LNCAP (cell line): Measurements from ENCODE around the gene KIRREL3.

ENCODE experiments used
- TF ChIP-seq, protein P1 (sequence below): fragments of 450-650 bp; IDR thresholded peaks from 2 replicates; pipeline ENCODE4 v1.5.1; 2017; ENCODE audit warnings: mild to moderate bottlenecking

The KIRREL3 gene

DNA sequence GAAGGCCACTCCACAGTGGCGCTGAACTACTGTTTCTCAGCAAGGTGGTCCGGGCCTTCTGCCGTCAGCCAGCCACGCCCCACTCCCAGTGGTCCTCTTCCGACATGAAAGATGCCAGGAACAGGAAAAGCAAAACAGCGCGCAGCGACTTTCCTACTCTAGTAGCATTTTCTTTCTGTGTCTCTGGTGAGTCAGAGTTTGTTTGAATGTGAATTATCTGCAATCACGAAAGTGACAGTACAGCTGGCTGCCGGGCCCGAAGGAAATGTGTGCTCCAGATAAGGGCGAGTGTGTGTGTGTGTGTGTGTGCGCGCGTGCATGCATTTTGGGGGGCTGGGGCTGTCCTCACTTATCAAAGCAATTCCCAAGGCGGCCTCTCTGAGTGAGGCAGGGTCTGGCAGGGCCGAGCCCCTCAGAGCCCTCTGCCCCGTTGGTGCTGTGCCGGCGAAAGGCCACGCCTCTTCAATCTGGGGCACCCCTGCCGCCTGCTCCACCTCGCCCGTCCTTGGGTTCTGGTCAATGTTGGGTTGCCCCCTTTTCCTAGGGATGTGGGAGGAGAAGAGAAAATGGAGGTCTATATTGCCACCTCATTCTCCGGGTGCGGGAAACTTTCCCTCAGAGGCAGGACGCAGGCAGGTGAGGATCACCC, 288.5 kb downstream of the KIRREL3 start:
- TF ChIP-seq, protein P1, sequence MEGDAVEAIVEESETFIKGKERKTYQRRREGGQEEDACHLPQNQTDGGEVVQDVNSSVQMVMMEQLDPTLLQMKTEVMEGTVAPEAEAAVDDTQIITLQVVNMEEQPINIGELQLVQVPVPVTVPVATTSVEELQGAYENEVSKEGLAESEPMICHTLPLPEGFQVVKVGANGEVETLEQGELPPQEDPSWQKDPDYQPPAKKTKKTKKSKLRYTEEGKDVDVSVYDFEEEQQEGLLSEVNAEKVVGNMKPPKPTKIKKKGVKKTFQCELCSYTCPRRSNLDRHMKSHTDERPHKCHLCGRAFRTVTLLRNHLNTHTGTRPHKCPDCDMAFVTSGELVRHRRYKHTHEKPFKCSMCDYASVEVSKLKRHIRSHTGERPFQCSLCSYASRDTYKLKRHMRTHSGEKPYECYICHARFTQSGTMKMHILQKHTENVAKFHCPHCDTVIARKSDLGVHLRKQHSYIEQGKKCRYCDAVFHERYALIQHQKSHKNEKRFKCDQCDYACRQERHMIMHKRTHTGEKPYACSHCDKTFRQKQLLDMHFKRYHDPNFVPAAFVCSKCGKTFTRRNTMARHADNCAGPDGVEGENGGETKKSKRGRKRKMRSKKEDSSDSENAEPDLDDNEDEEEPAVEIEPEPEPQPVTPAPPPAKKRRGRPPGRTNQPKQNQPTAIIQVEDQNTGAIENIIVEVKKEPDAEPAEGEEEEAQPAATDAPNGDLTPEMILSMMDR, result no peak

DNA sequence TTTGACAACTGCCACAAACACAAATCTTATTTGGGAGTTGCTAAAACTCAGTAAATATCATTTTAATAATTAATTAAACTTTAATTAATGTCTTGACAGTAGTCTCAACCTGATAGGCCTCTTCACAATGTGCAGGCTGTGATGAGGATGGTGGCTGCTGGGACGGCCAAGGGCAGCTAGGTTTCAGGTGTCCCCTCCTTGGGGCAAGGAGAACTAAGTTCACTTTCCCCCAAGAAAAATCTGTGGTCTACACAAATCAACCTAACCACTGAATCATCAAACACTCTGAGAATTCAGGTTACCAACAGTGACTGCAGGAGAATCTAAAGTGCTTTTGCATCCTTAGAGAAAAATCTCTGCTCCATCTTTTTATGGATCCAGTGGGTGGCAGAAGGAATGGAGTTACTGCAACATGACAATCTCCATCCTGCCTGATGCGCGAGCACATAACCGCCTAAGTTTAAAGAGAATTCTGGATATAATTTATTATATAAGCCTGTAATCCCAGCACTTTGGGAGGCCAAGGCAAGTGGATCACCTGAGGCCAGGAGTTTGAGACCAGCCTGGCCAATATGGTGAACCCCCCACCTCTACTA, 289.7 kb downstream of the KIRREL3 start:
- TF ChIP-seq, protein P1, result no peak

DNA sequence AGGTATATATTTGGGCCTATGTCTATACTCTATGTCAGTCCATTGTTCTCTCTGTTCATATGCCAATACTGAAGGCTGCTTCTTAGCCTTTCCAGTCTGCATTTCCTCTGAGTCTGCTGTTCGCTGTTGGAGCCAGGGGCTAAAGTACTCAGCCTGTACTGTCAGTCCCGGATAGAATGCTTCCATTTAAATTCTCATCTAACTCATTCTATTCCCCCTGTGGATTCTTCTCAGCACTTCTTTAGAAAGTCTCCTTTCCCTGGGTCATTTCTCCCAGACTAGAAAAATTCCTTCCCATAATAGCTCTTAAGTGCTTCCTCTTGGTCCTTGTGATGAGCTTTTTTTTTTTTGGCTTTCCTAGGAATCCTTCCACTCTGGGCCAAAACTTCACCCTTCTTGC, 293.1 kb downstream of the KIRREL3 start:
- TF ChIP-seq, protein P1, result no peak

DNA sequence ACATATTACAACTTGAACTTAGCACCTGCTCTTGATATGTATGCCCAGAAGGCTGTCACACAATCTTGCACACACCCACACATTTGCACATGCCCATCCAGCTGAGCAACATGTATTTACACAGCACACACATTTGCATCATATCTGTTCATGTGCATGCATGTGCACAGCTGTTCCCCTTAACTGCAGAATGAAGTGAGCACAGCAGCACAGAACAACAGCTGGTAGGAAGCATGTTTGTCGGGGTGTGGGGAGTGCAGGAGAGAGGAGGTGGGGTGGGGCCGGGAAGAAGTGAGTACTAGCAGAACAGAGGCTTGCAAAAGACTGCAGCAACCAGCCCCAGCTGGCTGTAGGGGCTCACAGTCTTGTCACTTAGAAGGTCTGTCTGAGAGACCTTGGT, 296.5 kb downstream of the KIRREL3 start:
- TF ChIP-seq, protein P1, result no peak

DNA sequence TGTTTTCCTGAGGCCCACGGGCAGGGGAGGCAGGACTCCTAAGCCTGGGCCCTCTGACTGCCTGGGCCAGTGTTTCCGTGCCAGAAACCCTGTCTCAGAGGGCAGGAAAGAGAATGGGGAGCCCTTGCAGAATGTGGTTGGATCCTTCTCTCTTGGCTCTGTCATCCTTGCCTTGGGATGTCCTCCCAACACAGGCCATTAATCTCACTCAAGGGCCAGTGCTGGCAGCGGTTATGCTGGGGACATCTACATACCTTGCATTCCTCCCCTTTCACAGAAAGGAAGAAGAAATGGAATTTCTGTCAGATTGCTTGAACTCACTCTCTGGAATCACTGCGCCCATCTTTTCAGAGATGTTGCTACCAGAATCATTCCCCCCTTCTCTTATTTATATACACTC, 296.9 kb downstream of the KIRREL3 start:
- TF ChIP-seq, protein P1, result no peak

DNA sequence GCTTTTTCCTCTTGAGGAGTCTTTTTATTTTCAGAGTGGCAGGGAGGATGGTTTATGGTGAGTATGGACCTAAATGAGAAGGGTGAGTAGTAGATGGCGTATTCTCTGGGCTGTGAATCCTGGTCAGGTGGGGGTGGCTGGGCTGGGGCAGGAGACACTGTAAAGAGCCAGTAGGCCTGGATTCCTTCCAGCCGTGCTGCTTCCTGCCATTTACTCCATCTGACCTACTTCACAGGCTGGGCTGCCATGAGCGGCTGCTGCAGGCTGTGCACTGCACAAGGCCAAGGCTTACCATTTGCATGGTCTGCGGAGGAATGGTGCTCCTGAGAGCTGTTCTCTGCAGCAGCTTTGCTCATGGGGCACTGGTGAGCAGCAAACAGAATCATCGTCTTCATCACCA, 297.6 kb downstream of the KIRREL3 start:
- TF ChIP-seq, protein P1, result no peak

DNA sequence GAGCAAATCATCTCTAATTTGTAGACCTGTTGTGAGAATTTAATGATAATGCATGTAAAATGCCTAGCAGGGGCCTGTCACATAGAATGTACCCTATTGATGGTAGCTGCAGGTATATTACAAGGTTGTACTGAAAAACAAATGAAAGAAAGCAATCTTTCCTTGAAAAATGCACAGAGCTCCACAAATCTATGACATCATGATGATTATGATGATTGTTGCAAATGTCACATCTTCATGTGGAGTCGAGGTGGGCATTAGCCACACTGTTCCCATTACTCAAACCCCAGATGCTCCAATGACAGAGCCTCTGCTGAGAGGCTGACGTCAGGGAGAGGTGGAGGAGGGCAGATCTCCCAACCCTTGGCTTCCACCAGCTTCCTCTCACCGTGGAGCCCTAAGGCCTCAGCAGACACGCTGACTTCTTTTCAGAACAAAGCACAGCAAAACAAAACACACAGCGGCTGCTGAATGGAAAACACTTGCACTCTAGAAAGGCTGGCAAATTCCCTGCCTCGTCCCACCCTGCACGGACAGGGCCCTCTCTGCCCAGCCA, 298.3 kb downstream of the KIRREL3 start:
- TF ChIP-seq, protein P1, result no peak
